ENCODE data around the gene TIMP2. TPM values are rescaled to one million over a fixed set of nuclear protein-coding genes. Genes with fewer than 3 reads are reported as not detected.
A peak's percentile ranks its signal among the peaks of the same experiment; 100 is the strongest.

The TIMP2 gene
- total RNA-seq, 1 experiment from 2014 or later = 64.8 TPM

DNA sequence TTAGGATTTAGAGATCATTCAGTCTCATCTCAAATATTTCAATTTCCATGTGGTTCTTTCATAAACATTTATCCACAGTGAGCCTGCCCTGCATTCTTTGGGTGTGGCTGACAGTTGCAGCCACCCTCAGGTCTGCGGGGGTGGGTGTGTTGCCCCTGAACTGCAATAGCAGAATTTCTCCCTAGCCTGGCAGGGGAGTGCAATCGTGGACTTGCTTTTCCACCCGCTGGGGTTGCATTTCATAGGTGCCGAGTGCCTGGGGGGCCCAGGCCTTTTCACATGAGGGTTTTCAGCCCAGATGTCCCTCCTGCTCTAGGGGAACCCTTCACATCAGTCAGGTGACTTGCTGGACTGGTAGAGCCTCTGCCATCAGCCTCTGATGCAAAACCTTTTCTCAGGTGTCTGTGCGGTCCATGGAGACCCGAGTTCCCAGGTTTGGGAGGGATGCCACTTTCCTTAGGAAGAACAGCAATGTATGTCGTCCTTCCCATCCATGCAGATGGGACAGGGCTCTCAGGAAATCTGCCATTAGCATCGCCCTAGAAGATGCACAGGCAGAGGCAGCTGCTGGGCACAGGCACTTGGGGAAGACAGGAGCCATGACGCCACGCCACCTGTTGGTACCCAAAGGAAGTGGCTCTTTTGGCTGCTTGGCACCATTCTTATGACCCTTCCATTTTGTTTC lies 82.2 kb downstream of the TIMP2 start:
- ChIA-PET RAD21 (ENCODE audit: low non-redundant PET in 1 of 2, low total read pairs in 2 of 2, uncharacterized antibody in 2 of 2, unreplicated experiment in 2 of 2) (no interaction called here), POLR2A (interaction anchor here (1.1 to 1.8 kb wide), 2 partner anchors 9 to 60 kb away, joined by 3 to 4 read pairs; no protein-coding TSS in a partner anchor), CTCF (interaction anchor here (1.2 to 1.5 kb wide), 3 partner anchors 23 to 346 kb away, joined by 4 to 5 read pairs (median 5); no protein-coding TSS in a partner anchor)
- peak; percentile 23 for ATAC-seq
- Histone ChIP-seq H3K4me2 (ENCODE audit: low read length) (peak overlapping the region; percentile 20; the same call in 1 of the 2 replicates), H3K36me3 (ENCODE audit: control insufficient read depth in 1 of 2, insufficient read depth in 2 of 2, low read length in 2 of 2) (peaks cover 0 to 6% of the 10 kb centered on the region in 2 experiments; a peak in 1 of 4 replicates), H3K9ac (ENCODE audit: low read length) (no peak overlapping the region), H3K27ac (ENCODE audit: low read depth, low read length) (no peak overlapping the region; the same call in 1 of the 2 replicates), H3K4me1 (ENCODE audit: control insufficient read depth in 1 of 2, insufficient read depth in 2 of 2, low read length in 2 of 2) (peaks cover 20 to 34% of the 10 kb centered on the region in 2 experiments), H3K9me2 (ENCODE audit: insufficient read depth) (no peaks in the 10 kb centered on the region), H3K9me3 (ENCODE audit: control insufficient read depth in 1 of 2, insufficient read depth in 1 of 2, low read depth in 1 of 2, low read length in 2 of 2) (no peaks in the 10 kb centered on the region), H3K27me3 (ENCODE audit: insufficient read depth, low read length) (no peaks in the 10 kb centered on the region), H2AFZ (ENCODE audit: low read depth, low read length, poor library complexity, severe bottlenecking) (no peak overlapping the region), H3K4me3 (replicated peaks in 1 of 2; ENCODE audit: low read depth in 1 of 2, low read length in 2 of 2) (no peak overlapping the region), H4K20me1 (ENCODE audit: insufficient read depth) (no peaks in the 10 kb centered on the region), H3K79me2 (ENCODE audit: insufficient read depth, low read length) (peaks cover 26% of the 10 kb centered on the region)
- peak; percentile 70 for DNase-seq (ENCODE audit: low read depth, low spot score)
- no TSS peak for BruUV-seq (replicated peaks)
- intact Hi-C loops (cut with micrococcal nuclease) = no loop called here
- TF ChIP-seq CBX3 (IDR thresholded peaks at IDR 0.05; ENCODE audit: low read depth) = peak; percentile 56; the same call in 1 of the 2 replicates
- TF ChIP-seq, protein P1, sequence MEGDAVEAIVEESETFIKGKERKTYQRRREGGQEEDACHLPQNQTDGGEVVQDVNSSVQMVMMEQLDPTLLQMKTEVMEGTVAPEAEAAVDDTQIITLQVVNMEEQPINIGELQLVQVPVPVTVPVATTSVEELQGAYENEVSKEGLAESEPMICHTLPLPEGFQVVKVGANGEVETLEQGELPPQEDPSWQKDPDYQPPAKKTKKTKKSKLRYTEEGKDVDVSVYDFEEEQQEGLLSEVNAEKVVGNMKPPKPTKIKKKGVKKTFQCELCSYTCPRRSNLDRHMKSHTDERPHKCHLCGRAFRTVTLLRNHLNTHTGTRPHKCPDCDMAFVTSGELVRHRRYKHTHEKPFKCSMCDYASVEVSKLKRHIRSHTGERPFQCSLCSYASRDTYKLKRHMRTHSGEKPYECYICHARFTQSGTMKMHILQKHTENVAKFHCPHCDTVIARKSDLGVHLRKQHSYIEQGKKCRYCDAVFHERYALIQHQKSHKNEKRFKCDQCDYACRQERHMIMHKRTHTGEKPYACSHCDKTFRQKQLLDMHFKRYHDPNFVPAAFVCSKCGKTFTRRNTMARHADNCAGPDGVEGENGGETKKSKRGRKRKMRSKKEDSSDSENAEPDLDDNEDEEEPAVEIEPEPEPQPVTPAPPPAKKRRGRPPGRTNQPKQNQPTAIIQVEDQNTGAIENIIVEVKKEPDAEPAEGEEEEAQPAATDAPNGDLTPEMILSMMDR (IDR thresholded peaks at IDR 0.05 in 2 of 3, conservative IDR thresholded peaks at IDR 0.05 in 1 of 3; ENCODE audit: borderline replicate concordance in 1 of 3, insufficient read depth in 1 of 3, low read depth in 2 of 3, low read length in 2 of 3) = peak in 2 of 3 experiments; percentile 97 to 98; a peak in 5 of 6 replicates
- TF ChIP-seq YY1 (IDR thresholded peaks at IDR 0.05; ENCODE audit: extremely low read depth, insufficient replicate concordance, low read depth, low read length) = peak; percentile 88
- TF ChIP-seq RAD21 (IDR thresholded peaks at IDR 0.05; ENCODE audit: low read depth) = no peak; the same call in none of the 2 replicates

Data from HCT116 (cell line).